ENCODE measurements around the gene CDK13. TPM values are rescaled to one million over a fixed set of nuclear protein-coding genes. Genes with fewer than 3 reads are reported as not detected.

Gene CDK13
- total RNA-seq, 1 donor from 2014 or later, result 79.1 TPM

DNA sequence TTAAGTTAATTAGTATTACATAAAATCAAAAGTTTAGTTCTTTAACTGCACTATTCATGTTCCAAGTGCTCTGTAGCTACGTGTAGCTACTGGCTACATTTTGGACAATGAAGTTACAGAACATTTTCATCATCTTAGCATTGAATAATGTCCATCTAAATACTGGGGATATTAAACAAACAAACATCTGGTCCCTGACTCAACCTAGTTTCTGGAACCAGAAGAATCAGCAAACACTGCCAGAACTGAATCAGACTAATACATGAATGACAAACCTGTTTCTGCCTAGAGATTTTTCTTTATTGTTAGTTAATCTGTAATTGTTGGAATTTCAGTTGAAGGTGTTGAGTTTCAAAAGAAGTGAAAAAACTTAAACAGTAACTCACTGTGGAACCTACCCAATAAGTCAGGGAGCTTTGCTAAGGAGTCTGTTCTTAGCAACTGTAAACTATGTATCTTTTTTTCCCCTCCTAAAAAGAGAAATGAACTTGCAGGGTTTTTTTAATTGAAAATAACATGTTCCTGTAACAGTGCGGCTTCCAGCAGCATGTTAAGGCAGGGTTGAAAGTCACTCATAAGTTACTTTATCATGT lies 58.3 kb downstream of the CDK13 start:
- DNase-seq (ENCODE audit: low read depth), result peak; percentile 97

- no peak for DNase-seq (ENCODE audit: low read depth)
Measured at GRCh38 chr7:40009301-40009700, 59.2 kb downstream of the CDK13 start.

DNA sequence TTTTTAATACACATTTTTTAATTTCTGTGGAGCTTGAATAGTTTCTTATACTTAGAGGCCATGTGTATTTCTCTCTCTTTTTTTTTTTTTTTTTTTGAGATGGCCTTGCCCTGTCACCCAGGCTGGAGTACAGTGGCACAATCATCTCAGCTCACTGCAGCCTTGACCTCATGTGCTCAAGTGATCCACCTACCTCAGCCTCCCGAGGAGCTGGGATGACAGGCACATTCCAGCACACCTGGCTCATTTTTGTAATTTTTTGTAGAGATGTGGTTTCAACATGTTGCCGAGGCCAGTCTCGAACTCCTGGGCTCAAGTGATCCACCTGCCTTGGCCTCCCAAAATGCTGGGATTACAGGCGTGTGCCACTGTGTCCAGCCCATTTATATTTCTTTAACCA lies 64.3 kb downstream of the CDK13 start:
- DNase-seq (ENCODE audit: low read depth), result no peak

DNA sequence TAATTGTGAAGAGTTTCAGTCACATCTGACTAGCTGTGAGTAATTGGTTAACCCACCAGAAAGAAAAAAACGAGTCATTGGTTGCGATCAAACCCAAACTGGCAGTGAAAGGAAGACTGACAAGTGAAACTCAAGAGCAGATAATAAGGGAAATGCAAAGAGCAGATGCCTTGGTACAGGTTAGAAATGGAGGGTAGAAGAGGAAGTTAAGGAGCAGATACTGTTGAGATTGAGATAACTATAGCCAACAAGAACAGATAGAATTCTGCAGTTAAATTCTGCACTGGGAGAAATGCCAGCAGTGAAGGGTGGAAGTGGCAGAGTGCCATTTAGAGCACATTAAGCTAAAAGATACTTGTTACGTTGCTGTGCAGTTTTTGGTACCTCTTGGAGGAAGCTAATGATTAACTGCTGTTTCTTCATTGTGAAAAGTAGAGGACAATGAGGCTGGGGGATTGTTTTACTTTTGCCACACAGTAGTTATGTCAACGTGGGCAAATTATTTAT lies 65.8 kb downstream of the CDK13 start:
- peak; percentile 83 for DNase-seq (ENCODE audit: low read depth)

DNA sequence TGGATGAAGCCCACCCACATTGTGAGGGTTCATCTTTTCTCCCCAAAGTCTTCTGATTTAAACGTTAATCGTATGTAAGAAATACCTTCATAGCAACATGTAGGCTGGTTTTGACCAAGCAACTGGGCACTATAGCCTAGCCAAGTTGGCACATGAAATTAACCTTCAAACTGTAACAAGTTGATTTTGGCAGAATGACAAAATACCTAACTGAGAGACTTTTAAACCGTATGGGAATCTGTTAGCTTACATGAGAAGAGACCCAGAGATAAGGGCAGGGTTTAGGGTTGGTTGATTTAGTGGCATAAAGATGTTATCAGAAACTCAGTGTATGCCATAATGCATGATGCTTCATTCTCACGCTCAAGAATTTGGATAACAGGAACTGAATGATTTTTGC lies 69.5 kb downstream of the CDK13 start:
- no peak for DNase-seq (ENCODE audit: low read depth)

DNA sequence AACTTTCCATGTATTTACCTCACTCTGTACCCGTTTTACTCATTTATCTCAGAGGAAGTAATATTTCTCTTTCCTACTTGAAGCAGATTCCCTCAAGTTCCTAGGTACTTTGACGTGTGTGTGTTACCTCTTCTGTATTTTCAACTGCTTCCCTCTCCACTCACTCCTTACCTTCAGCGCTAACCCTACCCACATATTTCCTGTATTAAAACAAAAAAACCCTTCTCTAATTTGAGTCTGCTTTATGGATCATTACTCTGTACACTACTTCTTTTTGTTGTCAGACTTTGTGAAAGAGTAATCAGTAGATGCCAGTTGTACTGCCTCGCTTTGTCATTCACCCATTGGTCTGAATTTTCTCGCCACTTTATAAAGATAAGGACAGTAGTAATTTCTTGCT lies 74.0 kb downstream of the CDK13 start:
- DNase-seq (ENCODE audit: low read depth), result no peak

DNA sequence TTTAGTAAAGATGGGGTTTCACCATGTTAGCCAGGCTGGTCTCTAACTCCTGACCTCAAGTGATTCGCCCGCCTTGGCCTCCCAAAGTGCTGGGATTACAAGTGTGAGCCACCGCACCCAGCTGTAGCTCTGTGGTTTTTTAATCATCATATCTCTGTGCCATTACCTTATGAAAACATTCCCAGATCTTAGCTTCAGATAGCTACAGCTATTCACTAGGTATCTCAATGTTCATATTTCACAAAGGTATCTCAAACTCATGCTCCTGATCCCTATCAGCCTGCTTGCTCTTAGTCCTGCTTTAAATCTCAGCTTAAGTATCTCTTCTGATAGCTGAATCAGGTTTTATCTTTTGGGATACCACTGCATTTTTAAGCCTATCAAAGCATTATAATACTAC lies 74.8 kb downstream of the CDK13 start:
- DNase-seq (ENCODE audit: low read depth), result no peak

GRCh38 chr7:40027545-40027944 lies 77.5 kb downstream of the CDK13 start:
- DNase-seq (ENCODE audit: low read depth), result no peak

DNA sequence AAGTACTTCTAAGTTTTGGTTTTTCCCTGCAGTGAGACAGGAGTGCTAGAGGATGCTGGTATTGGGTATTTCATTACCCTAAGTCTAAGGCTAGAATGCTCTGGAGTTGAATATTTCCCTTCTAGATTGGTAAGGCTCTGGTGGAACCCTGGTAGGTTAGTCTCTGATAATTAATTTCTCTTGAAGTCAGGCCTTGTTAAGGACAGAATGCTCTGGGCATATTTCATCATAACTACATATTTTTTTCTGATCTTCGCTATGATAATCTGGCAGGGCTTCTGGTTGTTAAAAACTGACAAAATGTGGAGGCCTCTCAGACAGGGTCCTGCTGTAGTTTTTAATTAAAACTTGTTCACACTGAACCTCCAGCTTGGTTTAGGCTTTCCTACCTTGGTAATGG lies 83.8 kb downstream of the CDK13 start:
- no peak for DNase-seq (ENCODE audit: low read depth)

- DNase-seq (ENCODE audit: low read depth), result no peak
Measured at GRCh38 chr7:40041456-40041855, 91.4 kb downstream of the CDK13 start.

GRCh38 chr7:40043164-40043563 lies 93.1 kb downstream of the CDK13 start:
- no peak for DNase-seq (ENCODE audit: low read depth)

DNA sequence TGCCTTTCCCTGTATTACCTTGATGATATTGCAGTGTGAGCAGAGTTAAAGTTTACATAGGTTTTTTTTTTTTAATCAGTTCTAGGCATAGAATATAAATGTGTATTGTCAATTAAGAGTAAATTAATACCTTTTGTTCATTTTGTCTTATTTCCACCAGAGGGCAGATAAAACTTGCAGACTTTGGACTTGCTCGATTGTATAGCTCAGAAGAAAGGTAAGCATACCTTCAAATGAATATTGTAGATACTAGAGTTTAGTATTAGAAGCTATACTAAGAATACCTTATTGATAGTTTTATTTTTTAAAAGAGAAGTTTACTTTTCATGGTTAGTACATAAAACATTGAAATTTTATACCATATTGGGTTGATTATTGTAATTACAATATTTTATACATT lies 97.6 kb downstream of the CDK13 start:
- DNase-seq (ENCODE audit: low read depth), result peak; percentile 37

GRCh38 chr7:40057292-40057691 lies 107.2 kb downstream of the CDK13 start:
- peak; percentile 29 for DNase-seq (ENCODE audit: low read depth)

DNA sequence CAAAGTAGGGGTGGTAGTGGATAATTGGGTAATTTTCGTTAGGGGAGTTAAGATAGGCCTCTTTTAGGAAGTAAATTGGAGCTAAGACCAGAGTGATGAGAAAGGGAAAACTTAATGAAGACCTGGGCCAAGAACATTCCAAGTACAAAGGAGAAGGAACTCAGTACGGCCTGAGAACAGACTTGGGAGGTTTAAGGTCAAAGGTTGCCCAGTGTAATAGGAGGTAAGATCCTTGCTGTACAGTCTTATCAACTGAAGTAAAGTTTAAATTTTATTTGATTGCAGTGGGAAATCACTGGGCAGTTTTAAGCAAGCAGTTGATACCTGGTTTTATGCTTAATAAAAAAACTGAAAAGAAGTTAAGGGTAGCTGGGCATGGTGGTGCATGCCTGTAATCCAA lies 108.0 kb downstream of the CDK13 start:
- no peak for DNase-seq (ENCODE audit: low read depth)

DNA sequence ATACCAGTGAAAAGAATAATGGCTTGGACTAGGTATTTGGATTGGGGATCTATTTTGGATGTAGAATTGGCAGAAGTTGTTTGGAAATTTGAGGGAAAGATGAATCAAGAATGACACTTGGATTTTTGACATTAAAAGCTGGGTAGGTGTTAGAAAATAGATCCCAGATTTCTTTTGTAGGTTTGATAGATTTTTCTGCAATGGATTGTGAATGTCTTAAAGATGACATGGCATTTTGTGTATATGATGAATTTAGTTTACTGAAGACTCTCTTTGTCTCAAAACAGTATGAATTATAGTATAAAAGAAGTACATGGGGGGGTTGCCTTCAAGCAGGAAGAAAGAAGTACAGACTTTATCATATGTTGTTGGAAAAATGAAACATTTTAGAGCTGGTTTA lies 108.6 kb downstream of the CDK13 start:
- DNase-seq (ENCODE audit: low read depth), result no peak

- no peak for DNase-seq (ENCODE audit: low read depth)
Measured at GRCh38 chr7:40059057-40059456, 109.0 kb downstream of the CDK13 start.

- no peak for DNase-seq (ENCODE audit: low read depth)
Measured at GRCh38 chr7:40072268-40072667, 122.2 kb downstream of the CDK13 start.

GRCh38 chr7:40073239-40073638 lies 123.2 kb downstream of the CDK13 start:
- DNase-seq (ENCODE audit: low read depth), result no peak

DNA sequence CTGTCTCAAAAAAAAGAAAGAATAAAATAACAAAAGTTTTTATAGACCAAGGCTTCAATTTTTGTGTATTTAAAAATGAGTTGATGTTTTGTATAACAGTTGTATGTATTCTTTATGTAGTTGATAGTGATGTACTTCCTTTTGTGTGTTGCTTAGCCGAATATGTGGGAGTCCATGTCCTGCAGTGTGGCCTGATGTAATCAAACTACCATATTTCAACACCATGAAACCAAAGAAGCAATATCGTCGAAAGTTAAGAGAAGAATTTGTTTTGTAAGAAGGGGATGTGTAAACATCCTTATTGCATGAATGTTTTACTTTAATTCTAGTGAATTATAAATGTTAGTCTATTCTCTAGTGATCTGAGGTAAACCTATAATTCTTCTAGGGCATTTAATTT lies 127.8 kb downstream of the CDK13 start:
- DNase-seq (ENCODE audit: low read depth), result no peak

DNA sequence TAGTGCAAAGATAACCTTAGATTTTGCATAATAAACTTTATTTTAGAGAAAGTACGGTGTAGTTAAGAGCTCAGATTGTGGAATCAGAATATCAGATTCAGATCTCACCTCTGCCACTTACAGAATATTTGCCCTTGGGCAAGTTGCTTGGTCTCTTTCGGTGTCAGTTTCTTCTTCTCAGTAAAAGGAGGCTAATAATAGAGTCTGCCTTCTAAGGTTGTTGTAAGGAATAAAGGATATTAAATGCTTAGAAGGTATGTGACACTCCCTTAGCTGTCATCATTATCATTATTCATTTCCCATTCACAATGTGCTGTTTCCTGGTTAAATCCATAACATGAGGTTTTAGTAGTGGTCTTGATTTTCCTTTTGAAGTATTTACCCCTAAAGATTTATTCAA lies 142.1 kb downstream of the CDK13 start:
- no peak for DNase-seq (ENCODE audit: low read depth)

DNA sequence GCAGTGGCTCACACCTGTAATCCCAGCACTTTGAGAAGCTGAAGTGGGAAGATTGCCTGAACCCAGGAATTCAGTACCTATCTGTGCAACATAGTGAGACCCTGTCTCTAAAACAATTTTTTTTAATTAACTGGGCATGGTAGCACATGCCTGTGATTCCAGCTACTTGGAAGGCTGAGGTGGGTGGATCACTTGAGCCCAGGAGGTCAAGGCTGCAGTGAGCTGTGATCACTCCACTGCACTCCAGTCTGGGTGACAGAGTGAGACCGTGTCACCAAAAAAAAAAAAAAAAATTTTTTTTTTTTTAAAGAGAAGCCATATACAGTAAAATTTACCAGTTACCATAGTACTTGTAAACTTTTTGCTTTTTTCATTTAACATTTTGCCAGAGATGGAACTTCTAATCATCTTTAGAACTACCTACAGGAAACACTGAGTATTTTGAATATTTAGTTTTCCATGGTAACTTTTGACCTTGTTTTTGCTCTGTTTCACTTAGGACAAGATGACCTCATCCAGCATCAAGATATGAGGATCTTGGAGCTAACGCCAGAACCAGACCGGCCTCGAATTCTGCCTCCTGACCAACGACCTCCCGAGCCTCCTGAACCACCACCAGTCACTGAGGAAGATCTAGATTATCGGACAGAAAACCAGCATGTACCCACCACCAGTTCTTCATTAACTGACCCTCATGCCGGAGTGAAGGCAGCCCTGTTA lies 143.7 kb downstream of the CDK13 start:
- no peak for DNase-seq (ENCODE audit: low read depth)

DNA sequence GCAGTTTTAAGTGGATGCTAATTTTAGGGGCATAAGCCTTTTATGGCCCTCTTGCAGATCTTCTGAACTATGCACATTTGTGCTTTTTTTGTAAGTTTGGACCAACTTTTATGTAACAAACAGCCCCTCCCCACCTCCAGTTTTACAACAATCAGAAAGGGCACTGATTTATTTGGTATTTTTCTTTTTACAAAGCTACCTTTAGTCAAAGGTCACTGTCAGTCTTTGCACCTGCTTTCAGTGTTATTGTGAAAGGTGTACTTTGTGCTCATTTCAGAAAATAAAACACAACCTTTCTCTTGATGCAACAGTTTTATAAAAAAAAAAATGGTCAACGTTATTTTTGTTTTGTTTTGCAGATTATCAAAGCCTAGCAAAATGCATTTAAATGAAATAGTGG lies 145.2 kb downstream of the CDK13 start:
- no peak for DNase-seq (ENCODE audit: low read depth)

DNA sequence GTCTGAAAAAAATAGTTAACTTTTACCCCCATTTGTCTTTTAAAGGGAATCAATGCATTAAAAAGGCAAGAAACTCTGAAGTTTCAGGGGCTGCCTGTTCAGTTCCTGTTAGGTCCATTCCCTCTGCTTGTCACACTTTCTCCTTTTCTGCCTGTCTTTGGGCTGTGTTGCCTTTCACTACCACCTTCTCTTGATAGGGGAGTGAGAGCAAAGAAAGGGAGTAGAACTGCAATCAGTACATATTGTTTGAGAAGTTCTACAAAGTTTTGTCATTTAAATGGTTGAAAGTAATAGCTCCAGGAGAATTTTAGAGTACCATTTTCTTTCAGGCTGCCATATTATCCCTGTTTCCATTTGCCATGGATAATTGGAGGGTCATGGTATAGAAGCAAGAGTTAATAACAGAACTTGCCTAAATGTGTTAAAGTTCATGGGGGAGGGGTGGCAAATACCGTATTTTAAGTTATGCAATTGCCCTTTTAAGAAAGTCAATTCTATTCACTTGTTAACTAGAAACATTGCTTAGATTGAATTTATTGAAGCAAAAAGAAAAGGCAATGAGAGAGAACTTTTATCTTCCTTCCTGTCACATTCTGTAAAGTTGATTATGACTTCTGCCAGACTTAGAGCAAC lies 145.8 kb downstream of the CDK13 start:
- DNase-seq (ENCODE audit: low read depth), result no peak
